H1 (cell line): Measurements from ENCODE around the gene CFDP1. TPM values are rescaled to one million over a fixed set of nuclear protein-coding genes. Genes with fewer than 3 reads are reported as not detected.

Source experiments
- CTCF ChIA-PET: fragments of 300-600 bp; sonication (Branson Sonifier 250); formaldehyde crosslinking; loops from one replicate; lab custom pipeline; 2021; ENCODE audit not compliant: partially characterized antibody; lab: Charles Lee
- POLR2A ChIA-PET: fragments of 300-600 bp; sonication (Branson Sonifier 250); formaldehyde crosslinking; loops from one replicate; lab custom pipeline; 2021; ENCODE audit warnings: inconsistent platforms; ENCODE audit not compliant: partially characterized antibody; lab: Charles Lee
- DNase-seq, 2 experiments: peaks; one replicate each; pipeline versions ENCODE4 v3.0.0 to v3.0.0-alpha.2; 2010 to 2022; ENCODE audit warnings: low spot score in 2 of 2, low read depth in 1 of 2, mixed read lengths in 1 of 2
- FAIRE-seq: peaks from 2 replicates; lab custom pipeline; 2011; peaks lifted over from hg19 to GRCh38; lab: Jason Lieb, UNC
- H2AFZ ChIP-seq: 2 replicates; pipeline ENCODE4 v1.8.1; 2012; ENCODE audit warnings: low read length, inconsistent platforms
- H2AK5ac ChIP-seq: 2 replicates; pipeline ENCODE4 v1.6.1; 2013; ENCODE audit warnings: low read depth, low read length
- H2BK120ac ChIP-seq: replicated peaks from 2 replicates; pipeline ENCODE3; 2013; ENCODE audit warnings: low read depth, low read length, inconsistent platforms
- H2BK12ac ChIP-seq: 2 replicates; pipeline ENCODE4 v1.6.1; 2013; ENCODE audit warnings: low read depth, low read length
- H2BK15ac ChIP-seq: 2 replicates; pipeline ENCODE4 v1.6.1; 2013; ENCODE audit warnings: low read length
- H2BK20ac ChIP-seq: 2 replicates; pipeline ENCODE4 v1.6.1; 2013; ENCODE audit warnings: low read length
- H2BK5ac ChIP-seq: 2 replicates; pipeline ENCODE4 v1.6.1; 2013; ENCODE audit warnings: low read depth, low read length
- H3K14ac ChIP-seq: 2 replicates; pipeline ENCODE4 v1.6.1; 2013; ENCODE audit warnings: inconsistent platforms; ENCODE audit not compliant: insufficient read length
- H3K18ac ChIP-seq: 2 replicates; pipeline ENCODE4 v1.6.1; 2013; ENCODE audit warnings: low read length; ENCODE audit errors: extremely low read depth
- H3K23ac ChIP-seq: 2 replicates; pipeline ENCODE4 v1.6.1; 2013; ENCODE audit warnings: inconsistent platforms; ENCODE audit not compliant: insufficient read length
- H3K23me2 ChIP-seq: 2 replicates; pipeline ENCODE4 v1.6.1; 2013; ENCODE audit warnings: low read depth, low read length
- H3K27ac ChIP-seq: 2 replicates; pipeline ENCODE4 v1.6.1; 2011; ENCODE audit warnings: low read depth, low read length, inconsistent platforms
- H3K27me3 ChIP-seq, 4 experiments: replicated peaks in 1 of 4; 1 replicate in 1 of 4; 2 replicates in 3 of 4; pipeline versions ENCODE4 v1.6.1 to v1.8.1; 2011 to 2013; ENCODE audit warnings: low read length in 3 of 4, mild to moderate bottlenecking in 3 of 4, inconsistent platforms in 2 of 4, mixed read lengths in 2 of 4, moderate library complexity in 1 of 4; ENCODE audit not compliant: control insufficient read depth in 3 of 4, insufficient read depth in 3 of 4; ENCODE audit errors: extremely low read depth in 1 of 4
- H3K36me3 ChIP-seq, 4 experiments: 2 replicates each; pipeline versions ENCODE4 v1.6.1 to v1.8.1; 2011 to 2013; ENCODE audit warnings: mild to moderate bottlenecking in 4 of 4, low read length in 3 of 4, moderate library complexity in 2 of 4, control low read depth in 1 of 4, inconsistent platforms in 1 of 4; ENCODE audit not compliant: insufficient read depth in 4 of 4, control insufficient read depth in 2 of 4
- H3K4ac ChIP-seq: replicated peaks from 2 replicates; pipeline ENCODE3; 2013; ENCODE audit warnings: low read length, low read depth, mixed read lengths, inconsistent platforms; ENCODE audit not compliant: insufficient read length
- H3K4me1 ChIP-seq, 4 experiments: replicated peaks in 1 of 4; 1 replicate in 1 of 4; 2 replicates in 3 of 4; pipeline versions ENCODE4 v1.6.1 to v1.8.1; 2011 to 2013; ENCODE audit warnings: low read length in 3 of 4, inconsistent platforms in 2 of 4, mixed read lengths in 1 of 4; ENCODE audit not compliant: insufficient read depth in 4 of 4, control insufficient read depth in 3 of 4
- H3K4me2 ChIP-seq, 2 experiments: 2 replicates each; pipeline versions ENCODE4 v1.6.1 to v1.8.1; 2011 to 2013; ENCODE audit warnings: low read depth in 2 of 2, low read length in 2 of 2, control low read depth in 1 of 2, inconsistent platforms in 1 of 2, mild to moderate bottlenecking in 1 of 2; ENCODE audit not compliant: insufficient read depth in 1 of 2
- H3K4me3 ChIP-seq, 4 experiments: fragments of 200-600, 300-600 bp in 1 of 4; sonication (generic), shearing (Covaris generic), sonication (Bioruptor Twin) in 1 of 4; 2 replicates each; pipeline versions ENCODE4 v1.5.1 to v1.8.1; 2011 to 2016; ENCODE audit warnings: low read length in 4 of 4, low read depth in 3 of 4, control low read depth in 2 of 4, inconsistent platforms in 2 of 4, mild to moderate bottlenecking in 2 of 4, mixed read lengths in 1 of 4, moderate library complexity in 1 of 4; ENCODE audit not compliant: insufficient read depth in 2 of 4; ENCODE audit errors: extremely low read depth in 1 of 4
- H3K56ac ChIP-seq: replicated peaks from 2 replicates; pipeline ENCODE3; 2013; ENCODE audit warnings: low read depth, mild to moderate bottlenecking, mixed read lengths, low read length, inconsistent platforms; ENCODE audit not compliant: insufficient read length
- H3K79me1 ChIP-seq: 2 replicates; pipeline ENCODE4 v1.6.1; 2013; ENCODE audit warnings: low read depth, low read length, control low read depth
- H3K79me2 ChIP-seq, 2 experiments: 2 replicates each; pipeline versions ENCODE4 v1.6.1 to v1.8.1; 2012 to 2013; ENCODE audit warnings: low read length in 2 of 2, mild to moderate bottlenecking in 2 of 2, inconsistent platforms in 1 of 2; ENCODE audit not compliant: insufficient read depth in 2 of 2, control insufficient read depth in 1 of 2
- H3K9ac ChIP-seq, 4 experiments: replicated peaks in 1 of 4; 1 replicate in 1 of 4; 2 replicates in 3 of 4; pipeline versions ENCODE4 v1.6.1 to v1.8.1; 2011 to 2013; ENCODE audit warnings: low read depth in 3 of 4, low read length in 3 of 4, control low read depth in 2 of 4, mild to moderate bottlenecking in 2 of 4, moderate library complexity in 2 of 4, inconsistent platforms in 1 of 4; ENCODE audit errors: extremely low read depth in 1 of 4
- H3K9me3 ChIP-seq, 2 experiments: 2 replicates each; pipeline versions ENCODE4 v1.6.1 to v1.8.1; 2012 to 2013; ENCODE audit warnings: mild to moderate bottlenecking in 2 of 2, moderate library complexity in 2 of 2, control low read depth in 1 of 2, inconsistent platforms in 1 of 2, low read depth in 1 of 2, low read length in 1 of 2, mixed read lengths in 1 of 2; ENCODE audit not compliant: insufficient read depth in 2 of 2
- H4K20me1 ChIP-seq, 2 experiments: replicated peaks in 1 of 2; 2 replicates each; pipeline versions ENCODE3 to v1.8.1; 2011 to 2013; ENCODE audit warnings: inconsistent platforms in 2 of 2, low read length in 2 of 2, mild to moderate bottlenecking in 1 of 2; ENCODE audit not compliant: insufficient read depth in 2 of 2, control insufficient read depth in 1 of 2
- H4K5ac ChIP-seq: 2 replicates; pipeline ENCODE4 v1.6.1; 2013; ENCODE audit warnings: low read length, low read depth, mixed read lengths, inconsistent platforms; ENCODE audit not compliant: insufficient read length
- H4K8ac ChIP-seq: 2 replicates; pipeline ENCODE4 v1.8.0; 2013; ENCODE audit warnings: mild to moderate bottlenecking, moderate library complexity, low read length, inconsistent platforms; ENCODE audit not compliant: insufficient read depth; ENCODE audit errors: extremely low read depth
- H4K91ac ChIP-seq: replicated peaks from 2 replicates; pipeline ENCODE3; 2013; ENCODE audit warnings: low read length, mixed read lengths, inconsistent platforms; ENCODE audit not compliant: insufficient read length
- CTBP2 ChIP-seq: IDR thresholded peaks from 2 replicates; pipeline ENCODE4 v1.7.0; 2011; ENCODE audit warnings: borderline replicate concordance, mild to moderate bottlenecking, moderate library complexity, mixed read lengths, low read length; ENCODE audit not compliant: insufficient read depth, insufficient read length
- EP300 ChIP-seq, 2 experiments: IDR thresholded peaks; 1 replicate in 1 of 2; 2 replicates in 1 of 2; pipeline ENCODE4 v1.6.1; 2011 to 2012; ENCODE audit warnings: low read depth in 2 of 2, low read length in 2 of 2, mild to moderate bottlenecking in 2 of 2, borderline replicate concordance in 1 of 2, inconsistent platforms in 1 of 2, moderate library complexity in 1 of 2
- JUND ChIP-seq: IDR thresholded peaks from 2 replicates; pipeline ENCODE4 v1.6.1; 2011; ENCODE audit warnings: mild to moderate bottlenecking, improper control_type of control experiment, low read length
- NRF1 ChIP-seq: IDR thresholded peaks from 2 replicates; pipeline ENCODE4 v1.6.1; 2011; ENCODE audit warnings: mild to moderate bottlenecking, low read depth, low read length, improper control_type of control experiment
- POU5F1 ChIP-seq: IDR thresholded peaks from 2 replicates; pipeline ENCODE4 v1.6.1; 2011; ENCODE audit warnings: low read depth, mild to moderate bottlenecking, low read length, moderate library complexity
- RFX5 ChIP-seq: IDR thresholded peaks from 2 replicates; pipeline ENCODE4 v1.6.1; 2011; ENCODE audit warnings: low read depth, low read length, improper control_type of control experiment, borderline replicate concordance
- SAP30 ChIP-seq: fragments of 300-600 bp; sonication (generic); IDR thresholded peaks from 2 replicates; pipeline ENCODE4 v1.7.1; 2012; ENCODE audit warnings: low read length, moderate library complexity, mild to moderate bottlenecking, inconsistent platforms; ENCODE audit not compliant: insufficient read depth, insufficient replicate concordance
- YY1 ChIP-seq: IDR thresholded peaks from 2 replicates; pipeline ENCODE4 v1.6.1; 2011; ENCODE audit warnings: low read depth, mild to moderate bottlenecking, low read length
- whole genome bisulfite sequencing, 2 experiments: shearing (Covaris generic) in 1 of 2; methylation state at CpG; one replicate each; pipeline versions ENCODE4 v1.1.6 to v1.1.7; 2013 to 2015; ENCODE audit warnings: low lambda C conversion rate in 2 of 2, mixed read lengths in 2 of 2, inconsistent platforms in 1 of 2, low coverage in 1 of 2, missing lambda C conversion rate in 1 of 2; ENCODE audit not compliant: insufficient replicate concordance in 2 of 2, insufficient coverage in 1 of 2, insufficient read length in 1 of 2; ENCODE audit errors: extremely low coverage in 1 of 2, missing lambda C conversion rate in 1 of 2; 5-methylcytosine and 5-hydroxymethylcytosine counted together
- polyA plus RNA-seq, 7 experiments: library from polyadenylated mRNA; depleted of rRNA in 3 of 7; stranded (reverse) in 5 of 7; unstranded in 2 of 7; fragments of >200 nt in 5 of 7; fragments of 200-250 nt in 2 of 7; gene quantifications; 1 replicate in 5 of 7; 2 replicates in 1 of 7; 4 replicates in 1 of 7; pipeline versions ENCODE4 v1.2.1 to v1.2.3, GENCODE V29; 2011 to 2013; ENCODE audit warnings: missing spikeins in 2 of 7, mixed read lengths in 2 of 7
- total RNA-seq: library from RNA; stranded (reverse); fragmentation: NEBNext Ultra II Directional; extraction: Animal tissue kit (Norgen Biotek cat#: 25700); gene quantifications from 2 replicates; pipeline ENCODE4 v1.2.1, GENCODE V29; 2021
- TF ChIP-seq, protein P1 (sequence below), 3 experiments: IDR thresholded peaks; 1 replicate in 2 of 3; 2 replicates in 1 of 3; pipeline versions ENCODE4 v1.5.1 to v1.6.1; 2011; ENCODE audit warnings: low read length in 3 of 3, mild to moderate bottlenecking in 3 of 3, inconsistent platforms in 2 of 3, low read depth in 1 of 3, moderate library complexity in 1 of 3; ENCODE audit not compliant: insufficient read depth in 1 of 3; ENCODE audit errors: control extremely low read depth in 1 of 3
- TF ChIP-seq, protein P2 (sequence below): IDR thresholded peaks from 2 replicates; pipeline ENCODE4 v1.6.1; 2012; ENCODE audit warnings: inconsistent platforms

The CFDP1 gene
- total and polyA plus RNA-seq, 2 of the 8 experiments (the other 6 are each of a cell fraction or from before 2014, with no cell fraction given) = 25.5 to 77.3 TPM

DNA sequence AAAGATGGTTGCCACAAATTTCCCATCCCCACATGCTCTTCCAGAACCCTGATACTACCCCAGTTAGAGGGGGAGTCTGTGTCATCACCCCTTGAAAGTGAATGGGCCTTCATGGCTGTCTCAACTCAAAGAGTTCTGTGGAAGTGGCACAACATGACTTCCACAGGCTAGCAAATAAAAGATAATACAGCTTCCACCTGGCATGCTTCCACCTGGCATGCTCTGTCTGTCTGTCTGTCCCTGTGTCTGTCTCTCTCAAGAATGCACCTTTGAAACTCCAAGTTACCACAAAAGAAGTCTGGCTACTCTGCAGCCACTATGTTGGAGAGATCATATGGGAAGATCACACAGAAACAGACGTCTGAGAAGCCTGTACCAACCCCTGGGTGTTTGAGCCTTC lies 35.0 kb downstream of the CFDP1 start:
- Histone ChIP-seq H3K4ac (no peak overlapping the region), H3K14ac (no peak overlapping the region), H4K5ac (no peak overlapping the region), H3K18ac (no peak overlapping the region), H2AFZ (no peak overlapping the region), H4K20me1 (peaks cover 0 to 3% of the 10 kb centered on the region in 2 experiments), H2BK12ac (no peak overlapping the region), H3K23ac (no peak overlapping the region), H3K4me2 (no peak overlapping the region), H3K56ac (no peak overlapping the region), H2AK5ac (no peak overlapping the region), H2BK20ac (no peak overlapping the region), H3K23me2 (no peaks in the 10 kb centered on the region), H2BK120ac (no peak overlapping the region), H4K91ac (no peak overlapping the region), H3K27me3 (no peaks in the 10 kb centered on the region), H3K4me1 (no peaks in the 10 kb centered on the region), H4K8ac (no peak overlapping the region), H3K9ac (no peak overlapping the region), H3K79me2 (peaks cover 0 to 4% of the 10 kb centered on the region in 2 experiments; a peak in 1 of 4 replicates), H2BK15ac (no peak overlapping the region), H3K79me1 (no peaks in the 10 kb centered on the region; the same call in none of the 2 replicates), H3K4me3 (no peak overlapping the region), H3K9me3 (no peaks in the 10 kb centered on the region), H3K27ac (no peak overlapping the region), H2BK5ac (no peak overlapping the region), H3K36me3 (peaks cover 4 to 12% (median 10%) of the 10 kb centered on the region in 4 experiments; a peak in 6 of 8 replicates)
- ChIA-PET POLR2A (interaction anchor here (0.9 kb wide), 1 partner anchor 8 kb away, joined by 3 read pairs; no protein-coding TSS in a partner anchor), CTCF (interaction anchor here (0.6 to 1.8 kb wide), 6 partner anchors 13 to 1200 kb away, joined by 3 to 6 read pairs (median 3); partner anchors contain the start of gene ZNRF1)
- no peak for DNase-seq
- 82% methylated on average over 1 of the region's 1 CpG; no CpG with 5 or more reads in 1 of the 2 experiments for WGBS, 2 experiments
- FAIRE-seq = no peak
- TF ChIP-seq, protein P1, sequence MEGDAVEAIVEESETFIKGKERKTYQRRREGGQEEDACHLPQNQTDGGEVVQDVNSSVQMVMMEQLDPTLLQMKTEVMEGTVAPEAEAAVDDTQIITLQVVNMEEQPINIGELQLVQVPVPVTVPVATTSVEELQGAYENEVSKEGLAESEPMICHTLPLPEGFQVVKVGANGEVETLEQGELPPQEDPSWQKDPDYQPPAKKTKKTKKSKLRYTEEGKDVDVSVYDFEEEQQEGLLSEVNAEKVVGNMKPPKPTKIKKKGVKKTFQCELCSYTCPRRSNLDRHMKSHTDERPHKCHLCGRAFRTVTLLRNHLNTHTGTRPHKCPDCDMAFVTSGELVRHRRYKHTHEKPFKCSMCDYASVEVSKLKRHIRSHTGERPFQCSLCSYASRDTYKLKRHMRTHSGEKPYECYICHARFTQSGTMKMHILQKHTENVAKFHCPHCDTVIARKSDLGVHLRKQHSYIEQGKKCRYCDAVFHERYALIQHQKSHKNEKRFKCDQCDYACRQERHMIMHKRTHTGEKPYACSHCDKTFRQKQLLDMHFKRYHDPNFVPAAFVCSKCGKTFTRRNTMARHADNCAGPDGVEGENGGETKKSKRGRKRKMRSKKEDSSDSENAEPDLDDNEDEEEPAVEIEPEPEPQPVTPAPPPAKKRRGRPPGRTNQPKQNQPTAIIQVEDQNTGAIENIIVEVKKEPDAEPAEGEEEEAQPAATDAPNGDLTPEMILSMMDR (IDR thresholded peaks at IDR 0.05; ENCODE audit: control extremely low read depth in 1 of 3, insufficient read depth in 1 of 3, low read depth in 1 of 3, low read length in 3 of 3) = no peak
- TF ChIP-seq CTBP2 (no peak), NRF1 (no peak), YY1 (no peak), POU5F1 (no peak), RFX5 (no peak), JUND (no peak), SAP30 (no peak), EP300 (IDR thresholded peaks at IDR 0.05; ENCODE audit: borderline replicate concordance in 1 of 2, low read depth in 2 of 2, low read length in 2 of 2) (no peak)
- TF ChIP-seq, protein P2, sequence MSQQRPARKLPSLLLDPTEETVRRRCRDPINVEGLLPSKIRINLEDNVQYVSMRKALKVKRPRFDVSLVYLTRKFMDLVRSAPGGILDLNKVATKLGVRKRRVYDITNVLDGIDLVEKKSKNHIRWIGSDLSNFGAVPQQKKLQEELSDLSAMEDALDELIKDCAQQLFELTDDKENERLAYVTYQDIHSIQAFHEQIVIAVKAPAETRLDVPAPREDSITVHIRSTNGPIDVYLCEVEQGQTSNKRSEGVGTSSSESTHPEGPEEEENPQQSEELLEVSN = no peak
